Stimulated activated CD8-positive, alpha-beta memory T cell treated with anti-CD3 and anti-CD28 coated beads, Interleukin-2, amount 100 ng/mL, for 1 hour (primary cell): Measurements from ENCODE around the gene DAPL1.
"Not testable (repeated sequence)": the region's sequence is repeated elsewhere in the genome, so short reads cannot be mapped to it uniquely, and the experiment has no call there.

Experiments used
- DNase-seq, 2 donors: peaks; one replicate each; pipeline ENCODE4 v3.0.0-alpha.2; 2020; ENCODE audit warnings: low read depth in 2 of 2

DAPL1 gene

DNA sequence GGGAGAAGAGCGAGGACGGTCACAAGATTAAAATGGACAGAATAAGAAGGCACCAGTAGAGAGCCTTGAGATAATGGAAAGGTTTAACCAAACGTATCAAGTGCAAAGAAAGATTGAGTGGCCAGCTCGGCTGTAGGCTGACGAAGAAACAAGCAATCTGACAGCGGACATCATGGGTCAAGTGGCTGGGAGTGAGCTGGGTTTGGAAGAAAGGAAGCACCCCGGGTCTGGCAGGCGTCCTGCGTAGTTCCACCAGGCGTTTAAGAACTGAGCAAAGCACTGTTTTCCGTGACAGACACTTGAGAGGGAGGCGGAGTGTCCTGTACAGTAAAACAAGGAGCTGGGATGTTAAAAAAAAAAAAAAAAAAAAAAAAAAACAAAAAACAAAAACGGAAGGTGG, 27.1 kb downstream of the DAPL1 start:
- DNase-seq: no peak

GRCh38 chr2:158823486-158824237, 28.5 kb downstream of the DAPL1 start:
- DNase-seq: no peak

DNA sequence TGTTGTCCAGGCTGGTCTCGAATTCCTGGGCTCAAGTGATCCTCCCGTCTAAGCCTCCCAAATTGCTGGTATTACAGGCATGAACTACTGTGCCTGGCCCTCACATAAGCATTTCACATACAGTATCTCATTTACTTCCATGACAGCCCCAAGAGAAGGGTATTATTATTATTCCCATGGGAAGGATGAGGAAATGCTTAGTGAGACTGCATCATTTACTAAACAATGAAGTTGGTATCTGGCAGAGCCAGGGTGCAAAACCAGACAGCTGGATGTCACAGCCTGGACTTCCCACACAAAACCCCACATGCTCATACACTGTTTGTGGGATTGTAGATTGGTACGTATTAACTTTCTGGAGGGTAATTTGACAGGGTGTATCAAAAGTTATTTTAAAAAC, 29.9 kb downstream of the DAPL1 start:
- DNase-seq: no peak

- DNase-seq: no peak
Observed at GRCh38 chr2:158826965-158827364, 31.8 kb downstream of the DAPL1 start.

GRCh38 chr2:158828378-158829164, 33.5 kb downstream of the DAPL1 start:
- no peak for DNase-seq

DNA sequence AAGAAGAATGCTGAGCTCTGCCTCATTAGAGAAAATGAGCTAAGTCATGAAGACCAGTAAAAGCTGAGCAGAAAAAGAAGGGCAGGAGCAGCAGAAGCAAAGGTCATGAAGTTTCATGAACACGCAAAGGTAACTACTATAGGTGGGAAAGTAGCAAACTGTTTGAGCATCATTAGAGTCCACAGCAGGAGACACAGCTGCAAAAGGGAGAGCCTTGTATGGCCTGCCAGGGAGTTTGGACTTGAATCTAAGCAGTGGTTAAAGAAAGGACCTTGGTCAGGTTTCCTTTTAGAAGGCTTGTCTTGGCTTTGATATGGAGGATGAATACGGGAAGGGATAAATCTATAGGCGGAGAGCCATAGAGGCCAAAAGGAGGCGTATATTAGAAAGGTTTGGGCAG, 34.0 kb downstream of the DAPL1 start:
- no peak for DNase-seq

DNA sequence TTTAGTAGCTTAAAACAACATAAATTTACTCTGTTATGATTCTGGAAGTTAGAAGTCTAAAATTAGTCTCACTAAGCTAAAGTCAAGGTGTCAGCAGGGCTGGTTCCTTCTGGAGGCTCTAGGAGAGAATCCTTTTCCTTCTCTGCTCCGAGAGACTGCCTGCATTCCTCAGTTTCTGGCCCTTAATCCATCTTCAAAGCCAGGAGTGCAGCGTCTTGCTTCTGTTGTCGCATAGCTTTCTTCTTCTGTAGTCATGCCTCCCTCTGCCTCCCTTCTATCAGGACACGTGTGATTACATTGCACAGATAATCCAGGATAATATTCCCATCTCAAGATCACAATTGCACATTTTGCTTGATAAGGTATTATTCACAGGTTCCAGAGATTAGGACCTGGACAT, 35.1 kb downstream of the DAPL1 start:
- no peak for DNase-seq

DNA sequence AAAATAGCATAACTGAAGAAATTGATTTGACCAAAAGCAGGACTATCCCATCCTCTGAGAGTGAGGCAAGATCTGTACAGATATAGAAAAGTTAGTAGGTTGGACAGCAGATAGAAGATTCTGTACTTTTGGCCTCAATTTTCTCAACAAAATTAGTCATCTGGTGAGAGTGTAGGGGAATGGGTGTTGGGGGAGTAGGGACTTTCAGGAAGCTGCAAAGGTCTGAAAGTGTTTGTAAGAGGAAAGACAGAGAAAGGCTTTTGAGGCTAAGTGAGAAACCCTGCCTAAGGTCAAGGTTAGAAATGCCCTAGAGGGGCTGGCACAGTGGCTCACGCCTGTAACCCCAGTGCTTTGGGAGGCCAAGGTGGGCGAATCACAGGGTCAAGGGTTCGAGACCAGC, 40.3 kb downstream of the DAPL1 start:
- no peak for DNase-seq

GRCh38 chr2:158837645-158838044, 42.5 kb downstream of the DAPL1 start:
- DNase-seq: no peak

- no peak for DNase-seq
Observed at GRCh38 chr2:158841850-158842249, 46.7 kb downstream of the DAPL1 start.

- no peak for DNase-seq
Observed at GRCh38 chr2:158845444-158845843, 50.3 kb downstream of the DAPL1 start.

DNA sequence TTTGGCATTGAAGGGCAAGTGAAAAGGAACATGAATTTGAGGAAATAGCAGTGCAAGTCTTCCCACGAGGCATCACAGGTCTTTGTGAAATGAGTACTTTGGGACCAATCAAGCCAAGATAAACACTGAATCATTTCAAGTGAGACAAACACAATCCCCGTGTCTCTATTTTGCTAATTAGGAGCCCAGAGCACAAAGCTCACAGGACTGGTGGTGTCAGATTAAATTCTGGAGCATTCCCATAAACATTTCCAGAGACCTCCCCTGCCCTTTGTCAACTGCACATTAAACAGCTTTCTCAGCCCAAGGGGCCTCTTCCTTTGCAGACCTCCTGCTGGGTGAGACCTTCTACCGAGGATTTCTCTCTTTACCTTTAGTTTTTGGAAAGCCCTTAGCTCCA, 50.7 kb downstream of the DAPL1 start:
- DNase-seq: no peak

- DNase-seq: not testable (repeated sequence)
Observed at GRCh38 chr2:158847526-158847925, 52.4 kb downstream of the DAPL1 start.

GRCh38 chr2:158848031-158848970, 53.2 kb downstream of the DAPL1 start:
- not testable (repeated sequence) for DNase-seq

GRCh38 chr2:158860179-158860578, 65.1 kb downstream of the DAPL1 start:
- not testable (repeated sequence) for DNase-seq

- not testable (repeated sequence) for DNase-seq
Observed at GRCh38 chr2:158861626-158862025, 66.5 kb downstream of the DAPL1 start.

- not testable (repeated sequence) for DNase-seq
Observed at GRCh38 chr2:158865469-158865868, 70.4 kb downstream of the DAPL1 start.
